Colonic mucosa (tissue), 4 donors: Measurements from ENCODE around the gene CFAP97D2. TPM values are rescaled to one million over a fixed set of nuclear protein-coding genes. Genes with fewer than 3 reads are reported as not detected.

ENCODE experiments used
- DNase-seq: peaks from one replicate; pipeline ENCODE4 v3.0.0-alpha.2; 2020
- H3K27ac ChIP-seq: fragments of 200-600 bp; one replicate; pipeline ENCODE4 v1.8.0; 2021
- H3K27me3 ChIP-seq: fragments of 200-600 bp; one replicate; pipeline ENCODE4 v1.8.0; 2021
- H3K36me3 ChIP-seq: fragments of 200-600 bp; one replicate; pipeline ENCODE4 v1.8.0; 2021
- H3K4me1 ChIP-seq: fragments of 200-600 bp; one replicate; pipeline ENCODE4 v1.8.0; 2021; ENCODE audit warnings: mild to moderate bottlenecking
- H3K4me3 ChIP-seq: fragments of 200-600 bp; one replicate; pipeline ENCODE4 v1.8.0; 2021
- H3K9ac ChIP-seq, 2 donors: one replicate each; pipeline ENCODE4 v1.7.0; 2013; ENCODE audit warnings: control low read depth in 2 of 2, low read depth in 2 of 2, low read length in 2 of 2
- H3K9me3 ChIP-seq: fragments of 200-600 bp; one replicate; pipeline ENCODE4 v1.8.0; 2021
- intact Hi-C: fragments of 100-400 bp; cut with DNase I; formaldehyde crosslinking; loops from one replicate; pipeline ENCODE4 v1.14.1; 2022
- total RNA-seq, 2 donors: library from RNA; stranded (reverse); fragmentation: NEBNext Ultra II Directional in 1 of 2; extraction: Animal tissue kit (Norgen Biotek cat#: 25700) in 1 of 2; gene quantifications; one replicate each; pipeline ENCODE4 v1.2.1, GENCODE V29; 2021
- TF ChIP-seq, protein P1 (sequence below): fragments of 200-600 bp; IDR thresholded peaks from one replicate; pipeline ENCODE4 v1.8.0; 2022; ENCODE audit warnings: antibody characterized with exemption, mild to moderate bottlenecking
- donor health status: healthy.
- donor health status: DM: no; HTN: no; CAD: no.
- donor health status: DM: no; HTN: no; CAD: no.

Gene CFAP97D2
- total RNA-seq, 2 donors from 2014 or later, result not detected

- intact Hi-C loops, result no loop called here
- Histone ChIP-seq H3K9ac (no peak overlapping the region), H3K27ac (no peak overlapping the region), H3K4me3 (no peak overlapping the region), H3K4me1 (no peaks in the 10 kb centered on the region), H3K36me3 (no peaks in the 10 kb centered on the region), H3K27me3 (no peaks in the 10 kb centered on the region), H3K9me3 (no peaks in the 10 kb centered on the region)
- TF ChIP-seq, protein P1, sequence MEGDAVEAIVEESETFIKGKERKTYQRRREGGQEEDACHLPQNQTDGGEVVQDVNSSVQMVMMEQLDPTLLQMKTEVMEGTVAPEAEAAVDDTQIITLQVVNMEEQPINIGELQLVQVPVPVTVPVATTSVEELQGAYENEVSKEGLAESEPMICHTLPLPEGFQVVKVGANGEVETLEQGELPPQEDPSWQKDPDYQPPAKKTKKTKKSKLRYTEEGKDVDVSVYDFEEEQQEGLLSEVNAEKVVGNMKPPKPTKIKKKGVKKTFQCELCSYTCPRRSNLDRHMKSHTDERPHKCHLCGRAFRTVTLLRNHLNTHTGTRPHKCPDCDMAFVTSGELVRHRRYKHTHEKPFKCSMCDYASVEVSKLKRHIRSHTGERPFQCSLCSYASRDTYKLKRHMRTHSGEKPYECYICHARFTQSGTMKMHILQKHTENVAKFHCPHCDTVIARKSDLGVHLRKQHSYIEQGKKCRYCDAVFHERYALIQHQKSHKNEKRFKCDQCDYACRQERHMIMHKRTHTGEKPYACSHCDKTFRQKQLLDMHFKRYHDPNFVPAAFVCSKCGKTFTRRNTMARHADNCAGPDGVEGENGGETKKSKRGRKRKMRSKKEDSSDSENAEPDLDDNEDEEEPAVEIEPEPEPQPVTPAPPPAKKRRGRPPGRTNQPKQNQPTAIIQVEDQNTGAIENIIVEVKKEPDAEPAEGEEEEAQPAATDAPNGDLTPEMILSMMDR, result no peak
- DNase-seq, result no peak
Measured at GRCh38 chr13:114204894-114205293, 25.8 kb downstream of the CFAP97D2 start.

DNA sequence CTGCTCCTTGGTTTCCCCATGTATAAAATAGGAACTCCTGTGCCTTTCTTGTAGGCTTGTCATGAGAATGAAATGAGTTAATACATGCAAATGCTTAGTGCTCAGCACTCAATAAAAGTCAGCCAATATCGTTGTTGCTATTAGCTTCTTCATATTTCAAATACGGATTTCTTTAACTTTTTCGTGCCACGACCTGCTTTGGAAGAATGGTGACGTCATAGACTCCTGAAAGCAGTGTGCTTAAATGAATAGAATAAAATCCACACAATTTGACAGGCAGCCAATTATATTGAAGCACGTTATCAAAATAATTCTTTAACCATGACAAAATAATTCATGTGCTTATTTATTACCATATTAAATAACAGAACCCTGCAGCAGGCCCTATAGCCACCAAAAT, 29.1 kb downstream of the CFAP97D2 start:
- Histone ChIP-seq H3K27ac (no peak overlapping the region), H3K36me3 (no peaks in the 10 kb centered on the region), H3K4me3 (no peak overlapping the region), H3K4me1 (no peaks in the 10 kb centered on the region), H3K27me3 (no peaks in the 10 kb centered on the region), H3K9ac (no peak overlapping the region), H3K9me3 (no peaks in the 10 kb centered on the region)
- no peak for DNase-seq
- TF ChIP-seq, protein P1, result no peak
- intact Hi-C loops, result no loop called here

DNA sequence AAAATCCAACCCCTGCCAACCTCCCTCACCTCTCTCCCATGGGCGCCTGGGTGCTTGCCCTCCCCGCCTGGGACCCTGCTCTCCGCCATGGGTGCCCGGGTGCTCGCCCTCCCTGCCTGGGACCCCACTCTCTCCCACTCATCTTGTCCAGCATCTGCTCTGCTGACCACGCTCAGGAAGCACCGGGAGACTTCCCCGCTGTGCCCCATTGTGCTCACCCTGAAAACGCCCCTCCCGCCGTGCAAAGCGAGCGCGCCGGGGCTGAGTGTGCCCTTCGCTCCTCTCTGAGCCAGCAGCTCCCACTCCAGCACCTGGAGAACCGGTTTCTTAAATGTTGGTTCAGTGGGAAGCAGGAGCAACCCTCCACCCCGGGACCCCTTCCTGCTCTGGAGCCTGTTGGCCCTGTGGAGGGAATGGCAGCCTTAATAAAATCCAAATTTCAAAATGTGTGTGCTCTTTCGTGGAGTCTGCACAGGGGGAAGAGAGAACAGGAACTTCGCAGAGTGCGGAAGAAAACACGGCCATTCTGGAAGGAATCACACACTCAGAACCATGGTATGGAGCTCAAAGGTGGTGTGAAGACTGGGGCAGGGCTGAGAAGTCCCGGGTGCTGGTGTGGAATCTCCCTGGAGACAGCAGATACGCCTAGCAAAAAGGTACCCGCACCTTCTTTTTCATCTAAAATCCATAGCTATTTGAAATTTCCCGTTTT, 32.5 kb downstream of the CFAP97D2 start:
- no peaks in the 10 kb centered on the region for H3K4me1 ChIP-seq
- TF ChIP-seq, protein P1, result no peak
- no peak overlapping the region for H3K9ac ChIP-seq
- H3K27me3 ChIP-seq, result no peaks in the 10 kb centered on the region
- no peak for DNase-seq
- H3K9me3 ChIP-seq, result no peaks in the 10 kb centered on the region
- H3K4me3 ChIP-seq, result no peak overlapping the region
- no peak overlapping the region for H3K27ac ChIP-seq
- intact Hi-C loops, result no loop called here
- H3K36me3 ChIP-seq, result no peaks in the 10 kb centered on the region

DNA sequence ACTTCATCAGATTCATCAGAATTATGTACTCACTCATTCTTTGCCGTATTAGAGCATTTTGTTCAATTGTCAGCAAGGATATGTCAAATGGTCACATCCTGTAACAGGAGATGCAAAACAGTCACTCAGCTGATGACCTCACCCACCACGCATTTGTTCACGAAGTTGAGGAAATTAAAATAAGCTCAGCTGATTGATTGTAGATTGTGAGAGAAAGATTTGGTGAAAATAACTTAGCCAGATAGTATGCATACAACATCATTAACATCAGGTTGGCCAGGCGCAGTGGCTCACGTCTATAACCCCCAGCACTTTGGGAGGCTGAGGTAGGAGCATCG, 33.1 kb downstream of the CFAP97D2 start:
- TF ChIP-seq, protein P1, result no peak
- intact Hi-C loops, result no loop called here
- Histone ChIP-seq H3K4me1 (no peaks in the 10 kb centered on the region), H3K27me3 (no peaks in the 10 kb centered on the region), H3K9ac (no peak overlapping the region), H3K27ac (no peak overlapping the region), H3K36me3 (no peaks in the 10 kb centered on the region), H3K9me3 (no peaks in the 10 kb centered on the region), H3K4me3 (no peak overlapping the region)
- no peak for DNase-seq

- no peak overlapping the region for H3K4me3 ChIP-seq
- no peak for DNase-seq
- no peaks in the 10 kb centered on the region for H3K27me3 ChIP-seq
- no peak overlapping the region for H3K9ac ChIP-seq
- H3K27ac ChIP-seq, result no peak overlapping the region
- H3K36me3 ChIP-seq, result no peaks in the 10 kb centered on the region
- intact Hi-C loops, result no loop called here
- no peaks in the 10 kb centered on the region for H3K9me3 ChIP-seq
- no peaks in the 10 kb centered on the region for H3K4me1 ChIP-seq
- TF ChIP-seq, protein P1, result no peak
Measured at GRCh38 chr13:114213980-114214379, 34.9 kb downstream of the CFAP97D2 start.
